ENCODE measurements around the gene PMFBP1. TPM values are rescaled to one million over a fixed set of nuclear protein-coding genes. Genes with fewer than 3 reads are reported as not detected.

Gene PMFBP1
- total and polyA plus RNA-seq, 11 donors, result 0.09 to 0.77 (median 0.12) TPM; not detected in 4

- H3K4me3 ChIP-seq, result no peak overlapping the region
- TF ChIP-seq CTCF (IDR thresholded peaks at IDR 0.05) (no peak), POLR2A (IDR thresholded peaks at IDR 0.05) (no peak)
- DNase-seq (no peak), ATAC-seq (no peak)
- peaks cover 12 to 93% (median 90%) of the 10 kb centered on the region in 9 donors for H3K36me3 ChIP-seq
- 92 to 97% (median 95%) methylated on average over 12 of the region's 12 CpGs for WGBS, 4 donors
- H3K4me1 ChIP-seq, result peaks cover 0 to 8% (median 0%) of the 10 kb centered on the region in 12 donors
- H3K27ac ChIP-seq, result no peak overlapping the region
- intact Hi-C loops (cut with DNase I), result no loop called here
- H3K27me3 ChIP-seq, result no peaks in the 10 kb centered on the region
- no peaks in the 10 kb centered on the region for H3K9me3 ChIP-seq
Observed at GRCh38 chr16:72109300-72109699, 62.7 kb downstream of the PMFBP1 start.

- TF ChIP-seq POLR2A (IDR thresholded peaks at IDR 0.05), result no peak
- no peak for TF ChIP-seq CTCF (IDR thresholded peaks at IDR 0.05)
- intact Hi-C loops (cut with DNase I), result no loop called here
- Histone ChIP-seq H3K4me1 (peaks cover 0 to 3% (median 0%) of the 10 kb centered on the region in 12 donors), H3K36me3 (peaks cover 12 to 100% (median 98%) of the 10 kb centered on the region in 9 donors), H3K27me3 (no peaks in the 10 kb centered on the region), H3K4me3 (no peak overlapping the region), H3K9me3 (no peaks in the 10 kb centered on the region), H3K27ac (no peak overlapping the region)
- no peak for ATAC-seq
- DNase-seq, result no peak
- WGBS, 4 donors, result 87 to 91% (median 89%) methylated on average over 16 of the region's 16 CpGs
Observed at GRCh38 chr16:72108353-72109102, 63.4 kb downstream of the PMFBP1 start.

- ATAC-seq (no peak), DNase-seq (no peak)
- WGBS, 4 donors, result 91 to 95% (median 93%) methylated on average over 12 to 17 of the region's 17 CpGs
- TF ChIP-seq POLR2A (IDR thresholded peaks at IDR 0.05), result no peak
- no peak for TF ChIP-seq CTCF (IDR thresholded peaks at IDR 0.05)
- no peaks in the 10 kb centered on the region for H3K9me3 ChIP-seq
- no peak overlapping the region for H3K27ac ChIP-seq
- no peaks in the 10 kb centered on the region for H3K4me1 ChIP-seq
- H3K36me3 ChIP-seq, result peaks cover 12 to 100% (median 100%) of the 10 kb centered on the region in 9 donors
- no peaks in the 10 kb centered on the region for H3K27me3 ChIP-seq
- H3K4me3 ChIP-seq, result no peak overlapping the region
- intact Hi-C loops (cut with DNase I), result no loop called here
Observed at GRCh38 chr16:72107371-72107770, 64.6 kb downstream of the PMFBP1 start.

GRCh38 chr16:72105978-72106377 is 66.0 kb downstream of the PMFBP1 start:
- H3K27me3 ChIP-seq, result no peaks in the 10 kb centered on the region
- no peak overlapping the region for H3K27ac ChIP-seq
- 96 to 99% (median 98%) methylated on average over 12 of the region's 12 CpGs for WGBS, 4 donors
- H3K4me3 ChIP-seq, result no peak overlapping the region
- TF ChIP-seq POLR2A (IDR thresholded peaks at IDR 0.05), result no peak
- TF ChIP-seq CTCF (IDR thresholded peaks at IDR 0.05), result no peak
- DNase-seq, result no peak
- ATAC-seq, result no peak
- H3K4me1 ChIP-seq, result no peaks in the 10 kb centered on the region
- no peaks in the 10 kb centered on the region for H3K9me3 ChIP-seq
- H3K36me3 ChIP-seq, result peaks cover 8 to 100% (median 100%) of the 10 kb centered on the region in 9 donors
- intact Hi-C loops (cut with DNase I), result no loop called here

Measured in heart left ventricle (tissue), 16 donors.